Pancreas (tissue), 10 donors: ENCODE measurements around the gene OSBPL10. TPM values are rescaled to one million over a fixed set of nuclear protein-coding genes. Genes with fewer than 3 reads are reported as not detected.

Experiments
- ATAC-seq, 4 donors: fragments of 200-7000 bp; cut with Tn5 transposase; one replicate each; pipeline versions ENCODE4 v1.8.0 to v1.9.1; 2020; ENCODE audit warnings: mild to moderate bottlenecking in 4 of 4, moderate library complexity in 4 of 4
- DNase-seq, 6 donors: peaks; one replicate each; pipeline ENCODE4 v3.0.0-alpha.2; 2020
- FAIRE-seq: peaks from 2 replicates; lab custom pipeline; 2012; peaks lifted over from hg19 to GRCh38; lab: Jason Lieb, UNC
- H3K27ac ChIP-seq, 4 donors: fragments of 200-600 bp; sonication (generic); 1 replicate in 3 of 4; 2 replicates in 1 of 4; pipeline versions ENCODE4 v1.5.0 to v1.8.0; 2020
- H3K27me3 ChIP-seq, 4 donors: fragments of 200-600 bp; one replicate each; pipeline ENCODE4 v1.8.0; 2021
- H3K36me3 ChIP-seq, 3 donors: fragments of 200-600 bp; sonication (generic) in 1 of 3; one replicate each; pipeline versions ENCODE4 v1.5.0 to v1.8.0; 2020 to 2021
- H3K4me1 ChIP-seq, 3 donors: fragments of 200-600 bp; one replicate each; pipeline ENCODE4 v1.8.0; 2021
- H3K4me3 ChIP-seq, 4 donors: fragments of 200-600 bp; sonication (generic) in 2 of 4; one replicate each; pipeline versions ENCODE4 v1.5.0 to v1.8.0; 2020 to 2021
- H3K9me3 ChIP-seq, 4 donors: fragments of 200-600 bp; one replicate each; pipeline ENCODE4 v1.8.0; 2021
- CTCF ChIP-seq, 4 donors: fragments of 200-600 bp; sonication (generic) in 3 of 4; IDR thresholded peaks; one replicate each; pipeline versions ENCODE4 v1.5.0 to v1.8.0; 2021; ENCODE audit warnings: antibody characterized with exemption in 4 of 4
- WGBS, 2 donors: extraction: QIAGEN DNeasy Blood & Tissue Kit; methylation state at CpG; one replicate each; pipeline ENCODE4 v1.1.7; 2013; 5-methylcytosine and 5-hydroxymethylcytosine counted together
- intact Hi-C, 3 donors: fragments of 100-400 bp; cut with DNase I; formaldehyde crosslinking; loops; one replicate each; pipeline versions ENCODE4 v1.11.1 to v1.14.2; 2022
- polyA plus RNA-seq, 2 donors: library from polyadenylated mRNA; stranded (reverse); fragments of 200-250 nt; gene quantifications; one replicate each; pipeline ENCODE4 v1.2.3, GENCODE V29; 2013
- total RNA-seq, 6 donors: library from RNA; stranded (reverse); fragmentation: NEBNext Ultra II Directional in 4 of 6; extraction: Animal tissue kit (Norgen Biotek cat#: 25700) in 4 of 6; gene quantifications; one replicate each; pipeline versions ENCODE4 v1.2.1 to v1.2.4, GENCODE V29; 2021 to 2023
- donor health status: healthy with polysubstance abuse.
- donor health status: DM: no; HTN: no; CAD: no; lungs with moderate emphysema.
- donor health status: DM: no; HTN: no; CAD: no.
- donor health status: control.
- donor health status: control.
- donor health status: Bipolar disorder and iron deficiency.
- donor health status: DM: yes; HTN: yes; CAD: no.
- donor health status: DM: no; HTN: no; CAD: no.
- donor health status: DM: no; HTN: no; CAD: no.
- donor health status: DM: yes; HTN: yes; CAD: no.

OSBPL10 gene
- total and polyA plus RNA-seq, 8 donors = 0.57 to 4.0 (median 2.2) TPM

- H3K36me3 ChIP-seq = no peaks in the 10 kb centered on the region
- intact Hi-C loops = no loop called here
- ATAC-seq = no peak
- no peak overlapping the region for H3K27ac ChIP-seq
- FAIRE-seq = no peak
- 87 to 89% methylated on average over 4 of the region's 4 CpGs for WGBS, 2 donors
- TF ChIP-seq CTCF (IDR thresholded peaks at IDR 0.05) = no peak
- no peaks in the 10 kb centered on the region for H3K27me3 ChIP-seq
- H3K4me3 ChIP-seq = no peak overlapping the region
- DNase-seq = no peak
- H3K9me3 ChIP-seq = no peaks in the 10 kb centered on the region
- peaks cover 3 to 22% (median 4%) of the 10 kb centered on the region in 3 donors for H3K4me1 ChIP-seq
Observed at GRCh38 chr3:31615071-31615875, 365.8 kb downstream of the OSBPL10 start.

- DNase-seq = no peak
- H3K27me3 ChIP-seq = no peaks in the 10 kb centered on the region
- no peak for FAIRE-seq
- TF ChIP-seq CTCF (IDR thresholded peaks at IDR 0.05) = no peak
- H3K36me3 ChIP-seq = no peaks in the 10 kb centered on the region
- H3K9me3 ChIP-seq = no peaks in the 10 kb centered on the region
- no peak overlapping the region for H3K4me3 ChIP-seq
- intact Hi-C loops = no loop called here
- H3K27ac ChIP-seq = no peak overlapping the region
- ATAC-seq = peak in 1 of 4 donors; percentile 63
- WGBS, 2 donors = 64 to 70% methylated on average over 5 of the region's 5 CpGs
- peaks cover 3 to 22% (median 4%) of the 10 kb centered on the region in 3 donors for H3K4me1 ChIP-seq
Observed at GRCh38 chr3:31614162-31614921, 366.7 kb downstream of the OSBPL10 start.

GRCh38 chr3:31613654-31614053 is 367.4 kb downstream of the OSBPL10 start:
- DNase-seq = no peak
- Histone ChIP-seq H3K4me1 (peaks cover 3 to 22% (median 4%) of the 10 kb centered on the region in 3 donors), H3K4me3 (no peak overlapping the region), H3K9me3 (no peaks in the 10 kb centered on the region), H3K36me3 (no peaks in the 10 kb centered on the region), H3K27me3 (no peaks in the 10 kb centered on the region), H3K27ac (no peak overlapping the region)
- FAIRE-seq = no peak
- intact Hi-C loops = no loop called here
- ATAC-seq = peak in 2 of 4 donors; percentile 54 to 56
- 39 to 47% methylated on average over 4 of the region's 4 CpGs for WGBS, 2 donors
- no peak for TF ChIP-seq CTCF (IDR thresholded peaks at IDR 0.05)

- FAIRE-seq = no peak
- H3K27ac ChIP-seq = no peak overlapping the region
Observed at GRCh38 chr3:31613177-31613576, 367.9 kb downstream of the OSBPL10 start.

More at GRCh38 chr3:31613177-31613576, 367.9 kb downstream of the OSBPL10 start:
- no peak for TF ChIP-seq CTCF (IDR thresholded peaks at IDR 0.05)
- intact Hi-C loops = no loop called here
- WGBS, 2 donors = 84 to 89% methylated on average over 1 of the region's 1 CpG
- Histone ChIP-seq H3K9me3 (no peaks in the 10 kb centered on the region), H3K27me3 (no peaks in the 10 kb centered on the region), H3K4me3 (no peak overlapping the region), H3K36me3 (no peaks in the 10 kb centered on the region), H3K4me1 (peaks cover 3 to 22% (median 4%) of the 10 kb centered on the region in 3 donors)
- DNase-seq (no peak), ATAC-seq (no peak)

Other genes with a start within 250 kb of the OSBPL10 start
- gene ZNF860, start 488 bp upstream of the OSBPL10 start, total RNA-seq = under 1 TPM in 5 of 6 donors, not detected in 1; 0.24 to 0.76 (median 0.29) TPM
- under 1 TPM; 0.08 to 0.49 TPM for gene ZNF860, start 488 bp upstream of the OSBPL10 start, polyA plus RNA-seq
- gene GPD1L, start 125.4 kb upstream of the OSBPL10 start, total RNA-seq = 10 to 100 TPM; 13.6 to 21.4 (median 16.9) TPM
- 10 to 100 TPM; 10.4 to 10.5 TPM for gene GPD1L, start 125.4 kb upstream of the OSBPL10 start, polyA plus RNA-seq